Neural progenitor cell (in vitro differentiated cells): Measurements from ENCODE around the gene STBD1. TPM values are rescaled to one million over a fixed set of nuclear protein-coding genes. Genes with fewer than 3 reads are reported as not detected.

Experiments used
- DNase-seq: peaks from one replicate; pipeline ENCODE4 v3.0.0-alpha.2; 2016; ENCODE audit warnings: low spot score
- H2AFZ ChIP-seq: fragments of 200-600 bp; sonication (generic); replicated peaks from 2 replicates; pipeline ENCODE4 v1.6.1; 2016; ENCODE audit warnings: antibody characterized with exemption
- H3F3A ChIP-seq: fragments of 200-600 bp; sonication (generic); 2 replicates; pipeline ENCODE4 v1.6.1; 2016; ENCODE audit warnings: antibody characterized with exemption, low read depth
- H3K27ac ChIP-seq: fragments of 200-600 bp; sonication (generic); 2 replicates; pipeline ENCODE4 v1.5.1; 2016; ENCODE audit warnings: mild to moderate bottlenecking
- H3K27me3 ChIP-seq: fragments of 200-600 bp; sonication (generic); 2 replicates; pipeline ENCODE4 v1.6.1; 2016; ENCODE audit warnings: mild to moderate bottlenecking, moderate library complexity
- H3K36me3 ChIP-seq: fragments of 200-600 bp; sonication (generic); 2 replicates; pipeline ENCODE4 v1.5.1; 2016
- H3K4me1 ChIP-seq: fragments of 200-600 bp; sonication (generic); 2 replicates; pipeline ENCODE4 v1.6.1; 2016; ENCODE audit warnings: mixed run types
- H3K4me2 ChIP-seq: fragments of 200-600 bp; sonication (generic); 2 replicates; pipeline ENCODE4 v1.6.1; 2016
- H3K4me3 ChIP-seq: fragments of 200-600 bp; sonication (generic); 2 replicates; pipeline ENCODE4 v1.5.1; 2016
- H3K79me2 ChIP-seq: fragments of 200-600 bp; sonication (generic); 2 replicates; pipeline ENCODE4 v1.6.1; 2016; ENCODE audit warnings: low read depth
- H3K9ac ChIP-seq: fragments of 200-600 bp; sonication (generic); 2 replicates; pipeline ENCODE4 v1.6.1; 2016
- H3K9me3 ChIP-seq: fragments of 200-600 bp; sonication (generic); 2 replicates; pipeline ENCODE4 v1.5.1; 2016; ENCODE audit warnings: low read depth
- H4K20me1 ChIP-seq: fragments of 200-600 bp; sonication (generic); 2 replicates; pipeline ENCODE4 v1.6.1; 2016; ENCODE audit warnings: low read depth
- H3K27ac Mint-ChIP-seq: 3 replicates; pipeline ENCODE4 v1.8.0; 2021; ENCODE audit warnings: mixed read lengths
- H3K27me3 Mint-ChIP-seq: 2 replicates; pipeline ENCODE4 v1.8.0; 2022; ENCODE audit warnings: low read depth, mild to moderate bottlenecking, inconsistent platforms, moderate library complexity, mixed read lengths; ENCODE audit not compliant: insufficient read depth
- H3K36me3 Mint-ChIP-seq: 3 replicates; pipeline ENCODE4 v1.8.0; 2021; ENCODE audit warnings: mixed read lengths
- H3K4me1 Mint-ChIP-seq: 3 replicates; pipeline ENCODE4 v1.8.0; 2021; ENCODE audit warnings: mixed read lengths
- H3K4me3 Mint-ChIP-seq: 3 replicates; pipeline ENCODE4 v1.8.0; 2021; ENCODE audit warnings: mild to moderate bottlenecking, moderate library complexity, mixed read lengths
- H3K9me3 Mint-ChIP-seq: 3 replicates; pipeline ENCODE4 v1.8.0; 2020; ENCODE audit warnings: mixed read lengths
- EZH2 ChIP-seq: fragments of 200-600 bp; sonication (generic); IDR thresholded peaks from 2 replicates; pipeline ENCODE4 v1.6.1; 2017; ENCODE audit warnings: antibody characterized with exemption, mild to moderate bottlenecking, moderate library complexity
- EZH2phosphoT487 ChIP-seq: fragments of 200-600 bp; sonication (generic); IDR thresholded peaks from 2 replicates; pipeline ENCODE4 v1.6.1; 2017; ENCODE audit warnings: antibody characterized with exemption
- total RNA-seq: library from RNA; depleted of rRNA; stranded (reverse); fragments of >200 nt; gene quantifications from 2 replicates; pipeline ENCODE4 v1.2.3, GENCODE V29; 2015; ENCODE audit warnings: low replicate concordance
- TF ChIP-seq, protein P1 (sequence below): fragments of 200-600 bp; sonication (generic); IDR thresholded peaks from 2 replicates; pipeline ENCODE4 v1.5.1; 2017; ENCODE audit warnings: antibody characterized with exemption, mild to moderate bottlenecking

STBD1 gene
- total RNA-seq, 1 donor from 2014 or later = 5.4 TPM

DNA sequence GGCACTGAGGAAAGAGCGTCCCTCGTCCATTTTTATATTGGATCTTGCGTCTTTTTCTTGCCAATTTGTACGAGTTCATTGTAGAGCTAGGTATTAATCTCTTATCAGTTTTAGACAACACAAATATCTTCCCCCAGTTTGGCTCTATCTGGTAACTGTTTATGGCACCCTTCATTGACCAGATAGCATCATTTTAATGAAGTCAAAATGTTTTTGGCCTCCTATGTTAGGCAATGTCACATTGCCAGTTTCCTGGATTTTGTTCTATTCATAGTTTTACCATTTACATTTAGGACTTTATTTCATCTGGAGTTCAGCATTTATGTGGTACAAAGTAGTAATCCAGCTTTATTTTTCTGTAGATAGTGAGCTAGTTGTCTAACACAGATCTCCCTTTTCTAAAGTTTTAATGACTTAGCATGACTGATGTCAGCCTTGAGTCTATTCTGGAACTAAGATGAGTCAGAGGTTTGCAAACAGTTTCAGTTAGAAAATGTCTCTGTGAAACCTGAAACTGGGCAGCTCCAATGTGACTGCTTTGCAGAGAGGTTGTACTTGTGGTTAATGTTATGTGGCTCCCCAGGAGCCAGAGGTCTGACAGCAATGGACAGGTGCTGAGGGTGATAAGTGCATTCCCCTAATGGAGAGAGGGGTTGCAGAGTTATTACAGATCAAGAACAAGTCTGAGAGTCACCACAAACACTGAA, 5.3 kb upstream of the STBD1 start:
- peaks cover 19% of the 10 kb centered on the region for H3K27me3 ChIP-seq
- Mint-ChIP-seq H3K9me3 (peaks cover 19% of the 10 kb centered on the region), H3K36me3 (peaks cover 3% of the 10 kb centered on the region), H3K4me3 (no peak overlapping the region), H3K27me3 (peaks cover 2% of the 10 kb centered on the region), H3K27ac (no peak overlapping the region), H3K4me1 (no peaks in the 10 kb centered on the region)
- H3K4me1 ChIP-seq = no peaks in the 10 kb centered on the region
- H2AFZ ChIP-seq = no peak overlapping the region
- H4K20me1 ChIP-seq = no peaks in the 10 kb centered on the region
- H3K4me2 ChIP-seq = no peak overlapping the region
- no peaks in the 10 kb centered on the region for H3K79me2 ChIP-seq
- H3K4me3 ChIP-seq = no peak overlapping the region
- H3K9me3 ChIP-seq = no peaks in the 10 kb centered on the region
- H3F3A ChIP-seq = no peaks in the 10 kb centered on the region
- no peak overlapping the region for H3K9ac ChIP-seq
- no peaks in the 10 kb centered on the region for H3K36me3 ChIP-seq
- no peak for DNase-seq
- no peak for TF ChIP-seq EZH2
- TF ChIP-seq, protein P1, sequence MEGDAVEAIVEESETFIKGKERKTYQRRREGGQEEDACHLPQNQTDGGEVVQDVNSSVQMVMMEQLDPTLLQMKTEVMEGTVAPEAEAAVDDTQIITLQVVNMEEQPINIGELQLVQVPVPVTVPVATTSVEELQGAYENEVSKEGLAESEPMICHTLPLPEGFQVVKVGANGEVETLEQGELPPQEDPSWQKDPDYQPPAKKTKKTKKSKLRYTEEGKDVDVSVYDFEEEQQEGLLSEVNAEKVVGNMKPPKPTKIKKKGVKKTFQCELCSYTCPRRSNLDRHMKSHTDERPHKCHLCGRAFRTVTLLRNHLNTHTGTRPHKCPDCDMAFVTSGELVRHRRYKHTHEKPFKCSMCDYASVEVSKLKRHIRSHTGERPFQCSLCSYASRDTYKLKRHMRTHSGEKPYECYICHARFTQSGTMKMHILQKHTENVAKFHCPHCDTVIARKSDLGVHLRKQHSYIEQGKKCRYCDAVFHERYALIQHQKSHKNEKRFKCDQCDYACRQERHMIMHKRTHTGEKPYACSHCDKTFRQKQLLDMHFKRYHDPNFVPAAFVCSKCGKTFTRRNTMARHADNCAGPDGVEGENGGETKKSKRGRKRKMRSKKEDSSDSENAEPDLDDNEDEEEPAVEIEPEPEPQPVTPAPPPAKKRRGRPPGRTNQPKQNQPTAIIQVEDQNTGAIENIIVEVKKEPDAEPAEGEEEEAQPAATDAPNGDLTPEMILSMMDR = no peak
- no peak for TF ChIP-seq EZH2phosphoT487
- H3K27ac ChIP-seq = no peak overlapping the region

DNA sequence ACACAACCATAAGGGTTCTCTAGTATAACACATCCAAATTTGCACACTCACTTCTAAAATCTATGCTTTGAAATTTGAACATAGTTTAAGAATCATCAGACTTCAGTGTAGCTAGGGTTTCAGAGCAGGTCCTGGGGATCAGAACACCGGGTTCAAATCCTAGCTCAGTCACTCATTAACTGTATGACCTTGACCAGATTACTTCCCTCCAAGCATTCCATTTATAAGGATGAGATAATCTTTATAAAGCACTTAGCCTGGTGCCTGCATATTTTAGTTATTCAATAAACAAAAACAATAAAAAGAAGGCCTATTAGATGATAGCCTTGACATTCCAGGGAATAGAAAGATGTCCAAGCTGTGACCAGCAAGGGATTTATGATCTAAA, 4.8 kb upstream of the STBD1 start:
- TF ChIP-seq EZH2phosphoT487 = no peak
- TF ChIP-seq, protein P1 = no peak
- no peak for TF ChIP-seq EZH2
- DNase-seq = no peak
- Histone ChIP-seq H3K4me1 (no peaks in the 10 kb centered on the region), H3F3A (peaks cover 2% of the 10 kb centered on the region), H3K79me2 (no peaks in the 10 kb centered on the region), H3K9me3 (no peaks in the 10 kb centered on the region), H3K27ac (no peak overlapping the region), H3K36me3 (no peaks in the 10 kb centered on the region), H4K20me1 (no peaks in the 10 kb centered on the region), H3K9ac (no peak overlapping the region), H2AFZ (no peak overlapping the region), H3K27me3 (peaks cover 20% of the 10 kb centered on the region), H3K4me3 (no peak overlapping the region), H3K4me2 (no peak overlapping the region)
- Mint-ChIP-seq H3K27ac (no peak overlapping the region), H3K36me3 (peaks cover 3% of the 10 kb centered on the region), H3K27me3 (peaks cover 2% of the 10 kb centered on the region), H3K4me3 (no peak overlapping the region), H3K4me1 (no peaks in the 10 kb centered on the region), H3K9me3 (peaks cover 15% of the 10 kb centered on the region)

DNA sequence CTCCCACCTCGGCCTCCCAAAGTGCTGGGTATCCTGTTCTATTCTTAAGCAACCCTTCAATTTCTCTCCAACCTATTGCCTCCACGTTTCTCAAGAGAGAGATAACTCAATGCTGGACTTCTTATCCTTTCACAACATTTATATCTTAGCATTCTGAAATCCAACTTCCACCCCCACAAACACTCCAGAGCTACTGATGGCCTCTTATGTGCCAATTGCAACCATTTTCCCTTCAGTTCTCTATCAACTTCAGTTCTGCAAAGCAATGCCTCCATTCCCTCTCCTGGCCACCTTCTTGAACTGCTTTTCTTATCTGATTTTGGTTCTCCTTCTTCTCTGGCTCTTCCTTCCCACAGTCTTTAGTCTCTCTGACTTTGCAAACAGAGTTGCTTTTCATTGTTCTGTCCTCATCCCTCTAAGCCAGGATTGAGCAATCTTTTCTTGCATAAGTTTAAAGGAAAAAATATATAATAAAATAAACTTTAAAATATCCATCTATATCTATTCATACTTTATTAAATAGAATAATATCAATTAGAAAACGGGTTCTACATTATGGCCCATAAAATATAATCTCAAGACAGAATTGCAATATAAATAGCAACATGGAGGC, 3.6 kb upstream of the STBD1 start:
- no peak overlapping the region for H3K4me3 Mint-ChIP-seq
- Histone ChIP-seq H3K4me1 (no peaks in the 10 kb centered on the region), H3K9ac (no peak overlapping the region), H3K4me2 (no peak overlapping the region), H4K20me1 (no peaks in the 10 kb centered on the region), H3K4me3 (no peak overlapping the region), H3K9me3 (no peaks in the 10 kb centered on the region), H2AFZ (no peak overlapping the region), H3K27me3 (peaks cover 20% of the 10 kb centered on the region), H3F3A (peaks cover 10% of the 10 kb centered on the region), H3K27ac (no peak overlapping the region), H3K36me3 (no peaks in the 10 kb centered on the region), H3K79me2 (no peaks in the 10 kb centered on the region)
- no peak overlapping the region for H3K27ac Mint-ChIP-seq
- DNase-seq = no peak
- peaks cover 2% of the 10 kb centered on the region for H3K4me1 Mint-ChIP-seq
- H3K36me3 Mint-ChIP-seq = peaks cover 3% of the 10 kb centered on the region
- TF ChIP-seq, protein P1 = no peak
- peaks cover 6% of the 10 kb centered on the region for H3K9me3 Mint-ChIP-seq
- peaks cover 8% of the 10 kb centered on the region for H3K27me3 Mint-ChIP-seq
